Activated T-cell treated with anti-CD3 and anti-CD28 coated beads for 24 hours (primary cell): Measurements from ENCODE around the gene UBE2J2.

Experiments used
- DNase-seq: peaks from one replicate; pipeline ENCODE4 v3.0.0-alpha.2; 2020; ENCODE audit warnings: low read depth

The UBE2J2 gene

DNA sequence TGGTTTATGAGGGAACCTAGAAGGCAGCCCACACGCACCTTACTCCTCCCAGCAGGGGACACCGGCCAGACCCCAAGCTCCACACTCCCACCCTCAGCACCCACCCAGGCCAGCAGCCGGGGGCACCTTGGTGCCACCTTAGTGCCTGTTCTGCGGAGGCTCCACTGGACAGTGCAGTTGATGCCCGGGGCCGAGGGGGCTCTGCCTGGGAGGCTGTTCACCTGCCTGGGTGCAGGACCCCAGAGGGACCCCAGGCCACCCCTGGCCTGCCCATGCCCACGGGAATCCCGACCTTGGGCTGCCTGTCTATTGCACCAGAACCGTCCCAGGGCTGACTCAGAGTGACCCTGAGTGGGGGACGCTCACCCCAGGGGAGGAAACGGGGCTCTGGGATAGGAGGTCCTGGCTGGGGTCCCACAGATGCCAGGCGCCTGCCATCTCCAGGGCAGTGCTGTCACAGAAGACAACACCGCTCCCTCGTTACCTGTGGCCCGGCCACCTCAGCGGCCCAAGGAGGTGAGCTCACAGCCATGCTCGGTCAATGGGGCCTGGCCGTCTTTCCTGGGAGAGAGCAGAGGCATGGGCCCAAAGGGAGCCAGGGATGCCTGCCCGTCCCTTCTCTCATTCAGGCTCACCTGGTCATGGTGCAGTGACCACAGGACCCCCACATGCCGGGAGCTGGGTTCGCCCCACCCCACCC lies 7.3 kb upstream of the UBE2J2 start:
- no peak for DNase-seq

DNA sequence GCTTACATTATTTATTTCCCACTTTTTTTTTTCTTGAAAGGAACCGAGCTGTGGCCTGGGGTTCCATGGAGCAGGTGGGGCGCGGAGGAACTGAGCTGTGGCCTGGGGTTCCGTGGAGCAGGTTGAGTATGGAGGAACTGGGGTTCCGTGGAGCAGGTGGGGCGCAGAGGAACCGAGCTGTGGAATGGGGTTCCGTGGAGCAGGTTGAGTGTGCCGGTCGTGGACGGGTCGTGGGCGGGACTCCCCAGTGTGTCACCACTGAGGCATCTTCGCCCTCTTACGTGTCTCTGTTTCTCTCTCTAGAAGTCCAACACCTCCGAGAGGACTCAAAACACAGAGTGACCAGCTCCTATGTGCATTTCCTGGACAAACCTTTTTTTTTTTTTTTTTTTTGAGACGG lies 5.4 kb upstream of the UBE2J2 start:
- DNase-seq = no peak

DNA sequence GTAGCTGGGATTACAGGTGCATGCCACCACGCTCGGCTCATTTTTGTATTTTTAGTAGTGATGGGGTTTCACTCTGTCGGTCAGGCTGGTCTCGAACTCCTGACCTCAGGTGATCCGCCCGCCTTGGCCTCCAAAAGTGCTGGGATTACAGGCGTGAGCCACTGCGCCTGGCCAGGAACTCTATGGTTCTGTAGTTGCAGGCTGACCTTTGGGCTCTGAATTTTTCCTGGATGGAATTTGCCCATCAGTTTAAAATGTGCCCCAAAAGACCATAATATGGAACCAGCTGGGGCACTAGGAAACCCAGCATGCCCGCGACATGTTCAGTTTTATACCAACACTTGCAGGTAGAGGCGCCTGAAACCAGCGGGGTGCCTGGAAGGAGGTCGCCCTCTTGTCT lies 5.0 kb upstream of the UBE2J2 start:
- DNase-seq = no peak

DNA sequence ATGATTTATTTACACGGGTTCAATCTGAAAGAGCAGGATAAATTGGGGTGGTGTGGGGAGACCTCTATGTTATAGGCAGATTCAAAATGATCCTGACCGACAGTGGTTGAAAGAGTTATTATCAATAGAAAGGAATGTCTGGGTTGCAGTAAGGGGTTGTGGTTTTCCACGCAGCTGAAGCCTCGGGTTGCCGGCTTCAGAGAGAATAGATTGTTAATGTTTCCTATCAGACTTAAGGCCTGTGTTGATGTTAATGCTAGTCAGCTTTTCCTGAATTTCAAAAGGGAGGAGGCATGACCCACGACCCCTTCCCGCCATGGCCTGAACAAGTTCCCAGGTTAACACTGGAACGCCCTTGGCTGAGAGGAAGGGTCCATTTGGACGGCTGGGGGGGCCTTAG lies 2.2 kb upstream of the UBE2J2 start:
- DNase-seq = no peak

DNA sequence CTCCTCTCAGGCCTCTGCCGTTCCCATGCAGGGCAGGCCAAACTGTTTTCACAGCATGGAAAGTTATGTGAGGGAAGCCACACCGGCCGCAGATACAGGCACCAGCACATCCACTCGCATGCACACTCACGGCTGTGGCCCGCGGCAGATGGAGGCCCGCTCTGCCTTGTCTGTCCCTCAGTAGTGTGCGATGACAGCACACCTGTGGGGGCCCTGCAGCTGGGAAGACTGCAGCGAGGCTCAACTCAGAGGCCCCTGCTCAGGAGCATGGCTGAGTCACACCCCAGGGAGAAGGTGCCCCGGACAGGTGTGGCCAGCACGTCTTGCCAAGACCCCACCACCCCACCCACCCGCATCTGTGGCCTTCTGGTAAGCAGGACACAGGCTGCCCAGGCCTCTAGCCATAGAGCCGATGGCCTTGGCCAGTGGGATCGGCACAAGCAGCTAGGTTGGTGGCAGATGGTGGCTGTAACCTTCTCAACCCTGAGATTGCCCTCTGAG lies 1.3 kb upstream of the UBE2J2 start:
- no peak for DNase-seq

DNA sequence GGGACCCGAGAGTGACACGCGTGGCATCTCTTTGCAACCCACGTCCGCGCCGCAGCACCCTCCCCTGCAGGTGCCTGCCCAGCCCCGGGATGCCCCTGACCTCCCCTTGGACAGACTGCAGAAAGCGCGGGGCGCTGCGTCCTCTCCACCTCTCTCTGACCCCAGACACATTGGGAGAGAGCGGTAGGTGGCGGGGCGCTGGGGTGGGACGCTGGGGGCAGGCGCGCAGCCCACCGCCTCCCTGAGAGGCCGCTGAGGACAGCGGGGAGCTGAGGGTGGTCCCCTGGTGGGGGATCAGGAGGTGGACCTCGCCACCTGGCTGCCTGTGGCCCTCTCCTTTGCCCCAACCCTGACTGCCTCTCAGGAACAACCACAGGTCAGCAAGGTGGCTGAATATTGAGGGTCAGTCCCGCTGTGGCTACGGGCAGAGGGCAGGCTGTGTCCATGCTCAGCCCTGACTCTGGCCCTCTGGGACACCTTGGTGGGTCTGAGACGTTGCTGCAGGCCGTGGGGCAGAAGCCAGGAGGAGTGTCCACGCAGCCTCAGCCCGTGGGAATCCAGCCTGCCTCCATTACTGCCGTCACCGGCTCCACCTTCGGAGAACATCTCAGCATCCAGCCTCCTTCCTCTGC lies 761 bp upstream of the UBE2J2 start:
- DNase-seq = no peak

DNA sequence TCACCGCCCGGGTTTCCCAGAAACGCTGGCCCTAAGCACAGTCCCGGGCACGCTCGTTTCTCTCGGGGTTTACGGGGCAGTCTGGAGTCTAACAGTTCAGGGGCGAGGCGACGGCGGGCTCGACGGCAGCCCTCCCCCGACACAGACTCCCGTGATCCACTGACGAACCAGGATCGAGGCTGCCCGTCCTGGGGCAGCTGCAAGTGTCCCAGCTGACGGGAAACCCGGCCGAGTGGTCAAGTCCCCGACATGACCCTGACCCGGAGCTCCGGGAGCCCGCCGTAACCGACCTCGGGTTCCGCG lies 494 bp downstream of the UBE2J2 start:
- no peak for DNase-seq

DNA sequence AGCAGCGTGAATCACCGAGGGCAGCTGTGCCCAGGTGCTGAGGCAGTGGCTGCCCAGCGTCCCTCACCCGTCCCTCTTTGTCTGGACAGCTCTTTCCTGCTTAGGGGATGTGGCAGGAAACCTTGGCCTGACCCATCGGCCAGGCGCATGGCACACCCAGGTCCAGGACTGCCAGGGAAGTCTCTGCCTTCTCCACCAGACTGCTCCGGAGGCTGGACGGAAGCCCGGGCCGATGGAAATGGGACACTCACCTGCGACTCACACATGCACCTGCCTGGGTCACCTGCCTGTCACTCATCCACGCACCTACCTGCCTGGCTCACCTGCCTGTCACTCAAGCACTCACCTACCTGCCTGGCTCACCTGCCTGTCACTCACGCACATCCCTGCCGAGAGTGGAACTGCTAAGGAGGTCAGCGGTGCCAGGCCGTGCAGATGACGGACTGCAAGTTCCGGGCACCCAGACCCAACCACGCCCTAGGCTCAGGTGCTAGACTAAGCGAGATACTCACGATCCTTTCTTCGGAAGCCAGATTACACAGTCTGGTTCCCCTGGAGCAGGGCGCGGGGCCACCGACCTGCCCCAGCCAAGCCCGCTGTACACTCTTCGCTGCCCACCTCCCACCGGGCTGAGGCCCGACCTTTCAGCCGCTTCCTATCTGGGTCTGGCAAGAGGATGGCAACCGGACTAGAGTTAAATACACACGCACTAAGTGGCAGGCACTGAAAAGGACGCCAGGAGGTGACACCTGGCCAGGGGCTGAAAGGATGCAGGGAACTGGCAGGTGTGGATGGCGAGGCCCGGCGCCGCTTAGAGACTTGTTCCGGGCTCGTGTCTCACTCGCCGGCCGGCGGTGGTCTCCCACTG lies 1.1 kb downstream of the UBE2J2 start:
- no peak for DNase-seq

DNA sequence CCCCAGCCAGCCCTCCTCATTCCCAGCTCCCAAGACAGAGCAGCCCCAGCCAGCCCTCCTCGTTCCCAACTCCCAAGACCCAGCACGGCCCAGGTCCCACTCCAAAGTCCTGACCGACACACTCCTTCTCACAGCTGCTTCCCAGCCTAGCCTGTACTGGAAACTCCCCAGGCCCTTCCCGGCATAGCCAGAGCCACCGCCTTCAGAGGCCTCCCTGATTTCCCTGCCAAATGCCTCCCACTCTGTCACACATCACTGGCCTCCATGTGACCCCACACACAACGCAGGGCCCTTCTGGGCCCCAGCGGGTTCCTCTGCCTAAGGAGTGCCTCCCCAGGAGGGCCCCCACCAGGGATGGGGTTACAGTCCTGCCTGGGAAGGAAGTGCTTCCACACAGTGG lies 2.8 kb downstream of the UBE2J2 start:
- no peak for DNase-seq

DNA sequence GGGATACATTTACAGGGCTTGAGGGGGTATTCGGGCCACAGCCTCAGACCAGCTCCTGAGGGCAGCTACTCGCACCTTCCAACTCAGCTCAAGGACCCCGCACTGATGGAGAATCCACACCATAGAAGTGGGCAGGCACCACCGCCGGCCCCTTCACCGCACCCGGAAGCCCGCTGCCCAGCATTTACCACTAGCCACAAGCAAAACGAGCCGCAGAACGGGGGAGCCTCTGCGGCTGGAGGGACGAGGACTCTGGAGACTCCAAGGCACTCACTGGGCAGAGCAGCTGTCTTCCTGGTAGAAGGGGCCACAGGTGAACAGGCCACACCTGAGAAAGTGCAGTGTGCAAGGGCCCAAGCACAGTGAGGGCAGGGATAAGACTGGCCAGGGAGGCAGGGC lies 5.4 kb downstream of the UBE2J2 start:
- no peak for DNase-seq

DNA sequence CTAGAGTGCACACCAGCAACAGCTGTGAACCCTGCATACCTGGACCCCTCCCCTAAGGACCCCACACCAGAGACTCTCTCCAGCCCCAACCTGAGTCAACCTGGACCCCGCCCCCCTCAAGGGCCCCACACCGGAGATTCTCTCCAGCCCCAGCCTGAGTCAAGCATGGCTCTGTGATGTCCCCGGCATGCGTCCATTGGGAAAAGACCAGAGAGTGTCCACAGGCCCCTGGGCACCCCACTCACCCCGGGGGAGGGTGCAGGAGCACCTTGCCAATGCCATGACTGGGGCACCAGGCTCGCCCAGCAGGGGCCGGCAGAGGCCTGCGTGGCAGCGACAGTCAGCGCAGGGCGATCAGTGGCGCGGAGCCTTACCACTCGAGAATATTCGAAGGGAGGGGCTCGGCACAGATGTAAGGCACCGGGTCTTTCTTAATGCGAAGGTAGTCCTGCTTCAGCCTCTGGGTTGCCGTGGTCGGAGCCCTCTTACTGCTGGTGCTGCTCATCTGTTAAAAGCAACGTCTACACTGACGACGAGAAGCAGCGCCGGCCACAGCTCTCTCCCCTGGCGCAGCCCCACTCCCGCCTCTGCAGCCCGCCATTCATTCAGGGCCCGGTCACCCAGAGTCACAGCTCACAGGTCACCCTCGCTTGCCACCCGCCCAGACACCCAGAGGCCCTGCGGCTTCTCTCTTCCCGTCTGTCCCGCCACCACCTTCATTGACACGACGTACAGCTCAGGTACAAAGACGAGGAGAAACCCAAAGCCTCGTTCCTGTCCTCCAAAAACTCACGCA lies 6.0 kb downstream of the UBE2J2 start:
- DNase-seq = no peak

DNA sequence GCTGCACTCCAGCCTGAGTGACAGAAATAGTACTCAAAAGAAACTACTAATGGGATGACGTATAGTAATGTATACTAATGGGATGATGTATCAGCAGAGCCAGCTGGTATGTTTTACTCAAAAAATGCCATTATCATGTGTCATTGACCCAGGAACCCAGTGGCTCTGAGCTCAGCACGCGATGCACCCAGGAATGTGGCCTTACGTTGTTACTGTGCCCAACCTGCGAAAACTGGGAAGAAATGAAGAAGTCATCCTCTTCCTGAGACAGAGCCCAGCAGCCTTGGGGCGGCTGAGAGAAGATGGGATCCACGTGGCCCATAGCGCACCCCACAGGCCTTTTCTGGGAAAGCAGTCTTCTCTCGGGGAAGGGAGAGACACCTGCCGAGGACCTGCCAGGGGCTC lies 8.8 kb downstream of the UBE2J2 start:
- no peak for DNase-seq

DNA sequence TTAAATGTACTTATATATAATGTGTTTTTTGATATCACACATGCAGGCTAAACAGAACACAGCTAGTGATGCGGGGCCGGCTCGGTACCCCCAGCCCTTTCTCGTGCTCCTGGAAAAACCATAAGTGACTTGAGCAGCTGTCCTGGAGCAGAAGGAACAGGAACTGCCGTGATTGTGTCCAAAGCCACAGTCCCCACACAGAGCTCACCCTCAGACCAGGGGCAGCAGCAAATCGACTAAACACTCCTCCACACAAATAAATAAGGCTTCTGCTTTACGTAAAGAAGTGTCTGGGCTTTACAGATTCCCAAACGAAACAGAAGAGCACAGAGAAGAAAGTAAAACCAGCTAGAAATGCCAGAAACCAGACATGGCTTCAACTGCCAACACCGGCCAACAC lies 9.6 kb downstream of the UBE2J2 start:
- DNase-seq = no peak

DNA sequence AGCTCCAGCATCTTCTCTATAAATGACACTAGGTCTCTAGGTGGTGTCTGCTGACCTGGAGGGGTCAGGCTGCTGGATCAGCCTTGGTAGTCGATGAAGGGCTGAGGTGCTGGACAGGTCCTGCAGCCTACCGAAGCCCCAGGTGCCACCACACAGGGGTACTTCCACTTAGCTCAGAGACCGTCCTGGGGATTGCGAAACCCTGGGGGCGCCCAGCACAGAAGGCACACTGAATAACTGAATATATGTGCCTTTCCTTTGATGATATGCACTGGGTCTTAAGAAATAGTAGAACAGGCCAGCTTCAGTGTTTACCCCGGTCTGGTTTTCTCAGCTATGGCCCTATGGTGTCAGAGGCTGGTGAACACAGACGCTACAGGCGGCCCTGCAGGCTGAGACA lies 10.9 kb downstream of the UBE2J2 start:
- no peak for DNase-seq

DNA sequence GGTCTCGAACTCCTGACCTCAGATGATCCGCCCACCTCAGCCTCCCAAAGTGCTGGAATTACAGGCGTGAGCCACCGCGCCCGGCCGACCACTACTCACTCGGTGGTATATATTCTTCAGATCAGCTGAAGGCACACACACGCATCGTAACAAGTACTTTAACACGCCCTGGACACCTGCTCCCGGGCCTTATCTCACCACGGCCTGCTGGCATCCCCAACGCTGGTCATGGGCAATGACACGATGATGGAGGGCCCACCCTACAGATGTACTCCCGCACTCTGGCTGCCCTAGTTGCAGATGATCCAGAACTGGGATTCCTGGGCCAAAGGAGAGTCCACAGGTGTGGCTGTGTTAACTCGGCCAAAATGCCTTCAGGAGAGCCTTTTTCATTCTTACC lies 11.6 kb downstream of the UBE2J2 start:
- DNase-seq = no peak

DNA sequence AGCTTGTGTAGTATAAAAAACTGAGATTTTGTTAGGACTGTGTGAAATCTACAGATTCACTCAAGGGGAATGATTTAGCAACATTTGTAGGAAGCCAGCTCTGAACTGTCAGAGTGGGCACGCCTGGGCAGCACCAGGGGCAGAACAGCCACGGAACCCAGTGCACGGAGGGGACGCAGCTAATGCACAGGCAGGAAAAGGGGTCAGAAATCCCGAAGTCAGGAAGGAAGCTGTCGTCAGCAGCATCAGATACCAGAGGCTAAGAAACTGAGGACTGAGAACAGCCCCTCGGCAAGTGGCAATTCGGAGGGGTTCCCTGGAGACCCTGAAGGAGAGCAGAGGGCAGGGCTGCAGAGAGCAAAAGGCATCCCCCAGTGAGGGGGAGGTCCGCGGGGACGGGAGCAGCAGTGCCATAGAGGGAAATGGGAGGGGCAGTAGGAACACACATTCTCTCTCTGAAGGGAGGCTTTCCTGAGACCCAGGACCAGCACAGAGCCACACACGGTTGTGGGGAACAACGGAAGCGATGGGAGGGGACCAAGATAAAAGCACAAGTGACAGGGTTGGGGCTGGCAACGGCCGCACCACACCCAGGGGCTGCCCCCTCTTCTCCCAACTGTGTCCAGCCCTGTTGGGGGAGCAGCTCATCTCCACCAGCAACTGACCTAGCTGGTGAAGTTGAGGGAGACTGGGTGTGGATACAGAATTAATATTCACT lies 12.7 kb downstream of the UBE2J2 start:
- DNase-seq = no peak

DNA sequence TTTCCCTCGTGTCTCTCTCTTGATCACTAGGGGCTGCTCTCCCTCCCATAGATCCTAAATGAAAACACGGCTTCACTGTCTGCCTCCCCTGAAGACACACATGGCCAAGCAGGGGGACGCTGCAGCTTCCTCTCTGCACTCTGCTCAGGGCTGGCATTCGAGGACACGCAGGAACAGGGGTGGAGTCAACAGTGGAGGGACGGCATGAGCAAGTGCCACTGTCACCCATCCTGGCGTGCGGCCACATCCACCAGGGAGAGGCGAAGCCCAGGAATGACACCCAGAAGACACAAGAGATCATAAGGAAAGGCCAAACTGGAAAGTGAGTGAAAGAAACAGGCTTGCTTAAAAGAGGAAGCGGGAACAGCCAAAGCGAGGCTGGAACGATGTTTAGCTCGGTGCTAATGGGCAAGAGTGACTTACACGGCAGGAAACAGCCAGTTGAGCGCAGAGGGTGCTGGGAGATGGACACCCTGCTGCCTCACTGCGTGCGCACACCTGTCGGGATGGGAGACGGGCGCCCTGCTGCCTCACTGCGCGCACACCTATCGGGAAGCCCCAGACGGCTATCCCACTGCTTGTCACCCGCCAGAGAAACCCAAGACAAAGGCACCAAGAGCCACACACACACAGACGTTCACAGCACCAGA lies 13.6 kb downstream of the UBE2J2 start:
- no peak for DNase-seq

DNA sequence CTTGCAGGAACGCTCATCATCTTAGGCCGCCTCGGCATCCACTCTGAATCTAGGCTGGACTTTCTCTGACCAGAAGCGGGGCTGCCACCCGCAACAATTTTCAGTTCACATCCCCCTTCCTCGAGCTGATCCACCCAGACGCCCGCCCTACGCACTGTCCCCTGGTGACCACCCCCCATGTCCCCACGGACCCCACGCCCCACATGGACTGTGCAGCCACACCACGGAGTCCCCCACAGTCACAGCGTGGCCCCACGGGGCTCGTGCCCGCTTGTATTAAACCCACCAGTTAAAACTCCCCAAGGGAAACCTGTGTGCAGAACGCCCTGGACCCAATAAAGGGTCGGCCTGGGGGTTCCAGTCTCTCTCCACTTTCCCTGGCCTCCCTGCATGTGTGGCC lies 14.1 kb downstream of the UBE2J2 start:
- DNase-seq = no peak

DNA sequence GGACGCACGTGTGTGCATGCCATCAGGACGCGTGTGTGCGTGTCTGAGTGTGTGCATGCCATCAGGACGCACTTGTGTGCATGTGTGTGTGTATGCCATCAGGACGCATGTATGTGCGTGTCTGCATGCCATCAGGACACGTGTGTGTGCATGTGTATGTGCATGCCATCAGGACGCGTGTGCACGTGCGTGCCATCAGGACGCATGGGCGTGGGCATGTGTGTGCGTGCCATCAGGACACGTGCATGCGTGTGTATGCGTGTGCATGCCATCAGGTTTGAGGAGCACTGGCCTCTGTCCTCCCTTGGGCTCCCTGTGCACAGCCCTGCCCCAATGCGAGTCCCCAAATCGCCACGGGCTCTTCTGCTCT lies 14.6 kb downstream of the UBE2J2 start:
- DNase-seq = no peak

DNA sequence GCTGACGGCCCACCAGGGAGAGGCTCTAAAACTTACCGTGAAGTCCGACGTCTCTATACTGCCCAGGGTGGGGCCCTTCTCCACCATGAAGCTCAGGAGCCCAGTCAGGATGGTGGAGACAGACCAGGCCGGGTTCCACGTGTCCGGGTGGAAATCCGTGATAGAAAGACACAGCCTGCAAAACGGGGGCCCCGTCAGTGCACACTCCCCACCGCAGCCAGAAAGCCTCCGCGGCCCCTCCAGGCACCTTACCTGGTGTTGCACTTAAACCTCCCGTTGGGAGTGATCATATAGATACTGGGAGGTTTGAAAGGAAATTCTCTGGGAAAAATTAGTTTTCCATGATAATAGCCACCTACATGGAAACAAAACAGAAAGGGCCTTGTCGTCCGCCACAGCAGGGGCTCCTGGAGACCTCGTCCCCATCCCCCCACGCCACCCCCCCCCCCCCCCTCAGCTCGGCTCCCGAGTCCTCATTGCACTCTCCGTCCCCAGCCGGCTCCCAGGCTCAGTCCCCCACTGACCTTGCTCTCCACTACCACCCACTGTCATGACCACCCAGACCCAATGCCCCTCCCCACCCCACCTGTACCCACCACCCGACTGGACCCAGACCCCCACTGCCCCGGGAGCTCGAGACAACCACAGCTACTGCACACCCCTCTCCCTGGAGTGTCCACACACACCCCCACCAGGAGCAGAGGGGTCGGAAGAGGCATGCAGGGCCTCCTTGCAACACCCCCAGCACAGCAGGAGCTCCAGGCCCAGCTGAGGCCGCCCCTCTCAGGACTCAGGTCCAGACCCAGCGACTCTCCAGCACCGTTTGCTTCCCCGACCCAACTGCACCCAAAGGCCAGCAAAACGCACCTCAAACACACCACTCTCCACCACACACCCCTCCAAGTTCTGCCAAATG lies 16.4 kb downstream of the UBE2J2 start:
- no peak for DNase-seq
